Inflammatory macrophage (primary cell): ENCODE data around the gene HAVCR1.
"Not testable (repeated sequence)": the region's sequence is repeated elsewhere in the genome, so short reads cannot be mapped to it uniquely, and the experiment has no call there.

Experiments used
- DNase-seq, 2 donors: peaks; one replicate each; pipeline ENCODE4 v3.0.0-alpha.2; 2020 to 2022
- total RNA-seq, 18 experiments: gene quantifications; one replicate each; lab custom pipeline; 2026; ENCODE audit warnings: mixed read lengths in 6 of 18, inconsistent platforms in 2 of 18; lab: John Stamatoyannopoulos, UW

The HAVCR1 gene
- 1.2 to 8.6 (median 2.2) reads per million in 18 experiments for total RNA-seq

DNA sequence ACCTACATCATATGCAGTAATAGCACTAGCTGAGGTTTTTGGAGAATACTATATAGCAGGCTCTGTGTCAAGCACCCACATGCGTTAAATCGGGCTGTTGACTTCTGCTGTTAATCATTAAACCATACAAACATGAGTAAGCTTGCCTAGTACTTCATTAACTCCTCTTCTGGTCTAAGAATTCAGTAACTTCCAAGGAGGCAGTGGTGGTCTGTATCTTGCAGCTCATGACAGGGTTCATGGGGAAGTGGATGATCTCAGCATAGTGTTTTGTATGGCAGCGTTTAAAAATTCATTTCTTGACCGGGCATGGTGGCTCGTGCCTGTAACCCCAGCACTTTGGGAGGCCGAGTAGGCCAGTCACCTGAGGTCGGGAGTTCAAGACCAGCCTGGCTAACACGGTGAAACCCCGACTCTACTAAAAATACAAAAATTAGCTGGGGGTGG, at the start of gene HAVCR1:
Gene HAVCR1 (minus strand): TSS at position 24 of the 447 bp plus-strand sequence. CDS start 1,173 bp downstream, outside the sequence.
- DNase-seq = no peak

- peak in 1 of 2 donors; percentile 51 for DNase-seq
Observed at GRCh38 chr5:157107508-157107907, 48.6 kb upstream of the HAVCR1 start.

- peak; percentile 88 to 89 for DNase-seq
Observed at GRCh38 chr5:157106630-157107461, 47.9 kb upstream of the HAVCR1 start.

DNA sequence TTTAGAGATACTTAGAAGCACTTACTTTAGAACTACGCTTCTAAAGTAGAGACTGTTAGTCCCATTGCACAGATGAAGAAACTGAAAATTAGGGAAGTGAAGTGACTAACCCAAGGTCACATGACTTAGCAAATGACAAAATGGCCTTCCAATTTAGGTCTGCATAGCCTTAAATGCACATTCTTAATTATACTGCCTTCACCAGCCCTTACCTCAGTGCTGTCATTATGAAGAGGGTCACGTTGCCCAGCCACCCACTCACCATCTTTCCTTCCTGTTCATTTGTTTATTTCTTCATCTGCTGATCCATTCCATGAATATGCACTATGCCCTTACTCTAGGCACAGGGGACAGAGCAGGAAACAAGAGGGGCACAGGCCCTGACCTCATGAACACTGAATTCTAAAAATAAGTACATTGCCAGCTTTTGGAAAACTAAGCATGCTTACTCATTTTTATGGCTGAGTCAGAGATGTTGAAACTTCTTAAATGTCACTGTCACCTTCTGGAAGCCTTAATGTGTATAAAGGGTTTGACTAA, 41.3 kb upstream of the HAVCR1 start:
- DNase-seq = peak; percentile 89 to 91

DNA sequence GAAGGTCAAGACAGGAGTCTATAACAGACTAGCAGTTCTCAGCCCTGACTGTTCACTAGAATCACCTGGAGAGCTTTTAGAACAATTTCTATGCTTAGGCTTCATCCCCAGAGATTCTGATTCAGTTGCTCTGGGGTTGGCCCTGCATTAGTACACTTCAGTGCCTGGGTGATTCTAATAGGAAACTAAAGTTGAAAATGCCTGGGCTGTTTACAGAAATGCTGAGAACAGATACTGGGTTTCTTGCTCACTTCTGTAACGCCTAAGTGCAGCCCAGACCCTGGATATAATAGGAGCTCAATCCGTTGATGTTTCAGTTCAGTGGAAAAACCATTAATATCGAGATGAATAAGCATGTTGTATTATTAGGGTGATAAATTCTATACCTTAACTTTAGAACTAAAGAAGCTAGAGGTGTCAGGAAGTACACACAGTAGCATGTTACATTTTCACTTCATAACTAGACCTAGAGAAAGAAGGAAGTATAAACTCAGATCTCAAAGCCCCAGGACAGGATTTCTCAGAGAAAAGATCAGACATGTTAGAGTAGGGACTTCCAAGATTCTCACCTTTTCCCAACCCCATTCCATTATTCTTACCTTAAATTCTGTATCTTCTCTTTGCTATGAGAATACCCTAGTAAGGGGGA, 29.6 kb upstream of the HAVCR1 start:
- DNase-seq = no peak

GRCh38 chr5:157086751-157087359, 27.9 kb upstream of the HAVCR1 start:
- no peak for DNase-seq

GRCh38 chr5:157085930-157086329, 27.0 kb upstream of the HAVCR1 start:
- DNase-seq = peak in 1 of 2 donors; percentile 36

GRCh38 chr5:157080286-157080685, 21.4 kb upstream of the HAVCR1 start:
- DNase-seq = peak in 1 of 2 donors; percentile 56

GRCh38 chr5:157076558-157076957, 17.6 kb upstream of the HAVCR1 start:
- peak; percentile 41 to 50 for DNase-seq

GRCh38 chr5:157072508-157072907, 13.6 kb upstream of the HAVCR1 start:
- DNase-seq = no peak

DNA sequence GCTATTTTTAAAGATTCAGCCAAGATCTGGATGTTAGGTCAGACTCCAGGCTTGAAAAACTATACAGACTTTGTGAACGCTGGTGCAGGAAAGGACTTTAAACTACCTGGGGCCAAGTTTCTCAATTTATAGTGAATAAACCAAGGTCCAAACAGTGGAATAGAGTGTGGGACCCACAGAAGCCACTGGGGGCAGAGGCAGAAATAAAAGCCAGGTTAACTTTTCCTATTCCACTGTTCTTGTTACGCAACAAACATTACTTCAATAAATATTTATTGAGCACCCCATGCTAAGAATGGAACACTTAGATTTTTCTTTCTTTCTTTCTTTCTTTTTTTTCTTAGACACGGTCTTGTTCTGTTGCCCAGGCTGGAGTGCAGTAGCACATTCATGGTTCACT, 11.0 kb upstream of the HAVCR1 start:
- DNase-seq = no peak

DNA sequence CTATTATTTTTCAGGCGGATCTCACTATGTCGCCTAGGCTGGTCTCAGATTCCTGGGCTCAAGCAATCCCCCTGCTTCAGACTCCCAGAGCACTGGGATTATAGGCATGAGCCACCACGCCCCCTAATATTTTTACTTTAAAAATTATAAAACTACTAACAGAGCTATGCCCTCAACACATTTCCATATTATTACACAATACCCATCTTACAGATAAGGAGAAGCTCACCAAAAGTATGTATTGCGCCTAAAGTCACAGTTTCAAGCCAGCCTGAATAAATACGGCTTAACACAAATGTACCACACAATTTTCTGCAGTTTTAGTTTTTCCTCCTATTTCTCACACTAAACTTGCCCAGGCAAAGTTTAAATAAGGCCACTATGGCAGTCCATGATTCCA, 9.9 kb upstream of the HAVCR1 start:
- no peak for DNase-seq

DNA sequence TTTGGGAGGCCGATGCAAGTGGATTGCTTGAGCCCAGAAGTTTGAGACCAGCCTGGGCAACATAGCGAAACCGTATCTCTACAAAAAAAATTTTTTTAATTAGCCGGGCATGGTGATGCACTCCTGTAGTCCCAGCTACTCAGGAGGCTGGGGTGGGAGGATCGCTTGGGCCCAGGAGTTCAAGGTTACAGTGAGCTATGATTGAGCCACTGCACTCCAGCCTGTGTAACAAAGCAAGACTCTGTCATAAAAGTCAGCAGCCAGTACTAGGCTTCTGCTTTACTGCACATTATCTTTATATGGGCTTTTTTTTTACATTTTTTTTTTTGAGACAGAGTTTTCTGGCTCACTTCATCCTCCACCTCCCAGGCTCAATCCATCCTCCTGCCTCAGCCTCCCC, 9.4 kb upstream of the HAVCR1 start:
- DNase-seq = no peak

DNA sequence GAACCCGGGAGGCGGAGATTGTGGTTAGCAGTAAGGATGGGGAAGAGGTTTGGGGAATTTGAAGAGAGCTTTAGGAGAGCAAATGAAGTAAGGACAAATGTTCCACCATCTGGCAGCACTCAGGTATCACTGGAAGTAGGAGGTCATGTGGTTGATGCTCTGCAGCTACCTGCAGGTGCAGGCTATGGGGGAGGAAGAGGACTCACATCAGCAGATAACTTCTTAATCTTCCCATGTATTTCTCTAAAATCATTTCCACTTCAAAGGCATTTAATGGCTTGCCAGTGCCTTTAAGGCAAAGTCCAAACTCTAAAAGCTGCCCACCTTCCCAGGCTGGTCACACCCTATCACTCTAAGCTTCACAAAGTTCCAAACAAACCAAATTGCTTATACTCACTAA, 8.1 kb upstream of the HAVCR1 start:
- DNase-seq = no peak

GRCh38 chr5:157066080-157066479, 7.2 kb upstream of the HAVCR1 start:
- no peak for DNase-seq

DNA sequence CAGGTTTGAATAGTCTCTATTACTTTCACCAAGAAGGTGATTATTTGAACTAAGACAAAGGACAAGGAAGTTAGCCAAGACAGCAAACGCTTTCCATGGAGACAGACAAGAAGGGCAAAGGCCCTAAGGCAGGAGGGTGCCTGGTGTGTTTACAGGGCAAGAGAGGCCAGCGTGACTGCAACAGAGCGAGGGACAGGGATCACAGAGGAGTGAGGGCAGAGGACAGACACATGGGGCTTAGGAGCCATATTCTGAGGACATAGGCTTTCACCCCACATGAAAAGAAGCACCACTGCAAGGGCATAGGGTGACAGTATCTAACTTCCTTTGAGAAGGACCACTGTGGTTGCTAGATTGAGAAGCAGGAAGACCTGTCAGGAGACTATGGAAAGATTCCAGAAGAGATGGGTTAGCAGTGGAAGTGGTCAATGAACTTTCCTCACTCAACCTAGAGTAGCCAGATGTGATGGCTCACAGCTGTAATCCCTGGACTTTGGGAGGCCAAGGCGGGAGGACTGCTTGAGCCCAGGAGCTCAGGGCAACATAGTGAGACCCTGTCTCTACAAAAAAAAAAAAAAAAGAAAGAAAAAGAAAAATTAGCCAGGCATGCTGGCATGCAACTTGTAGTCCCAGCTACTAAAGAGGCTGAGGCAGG, 5.0 kb upstream of the HAVCR1 start:
- no peak for DNase-seq

GRCh38 chr5:157059891-157060290, 975 bp upstream of the HAVCR1 start:
- DNase-seq = no peak

- DNase-seq = no peak
Observed at GRCh38 chr5:157057459-157058370, 1.2 kb downstream of the HAVCR1 start.

DNA sequence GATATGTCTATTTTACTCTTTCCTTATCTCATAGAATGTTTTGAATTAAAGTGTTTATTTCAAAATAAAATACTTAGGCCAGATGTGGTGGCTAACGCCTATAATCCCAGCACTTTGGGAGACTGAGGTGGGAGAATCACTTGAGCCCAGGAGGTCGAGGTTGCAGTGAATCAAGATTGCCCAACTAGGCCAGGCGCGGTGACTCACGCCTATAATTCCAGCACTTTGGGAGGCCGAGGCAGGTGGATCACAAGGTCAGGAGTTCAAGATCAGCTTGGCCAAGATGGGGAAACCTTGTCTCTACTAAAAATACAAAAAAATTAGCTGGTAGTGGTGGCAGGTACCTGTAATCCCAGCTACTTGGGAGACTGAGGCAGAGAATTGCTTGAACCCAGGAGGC, 2.1 kb downstream of the HAVCR1 start:
- DNase-seq = not testable (repeated sequence)

- DNase-seq = no peak
Observed at GRCh38 chr5:157051604-157052245, 7.2 kb downstream of the HAVCR1 start.

DNA sequence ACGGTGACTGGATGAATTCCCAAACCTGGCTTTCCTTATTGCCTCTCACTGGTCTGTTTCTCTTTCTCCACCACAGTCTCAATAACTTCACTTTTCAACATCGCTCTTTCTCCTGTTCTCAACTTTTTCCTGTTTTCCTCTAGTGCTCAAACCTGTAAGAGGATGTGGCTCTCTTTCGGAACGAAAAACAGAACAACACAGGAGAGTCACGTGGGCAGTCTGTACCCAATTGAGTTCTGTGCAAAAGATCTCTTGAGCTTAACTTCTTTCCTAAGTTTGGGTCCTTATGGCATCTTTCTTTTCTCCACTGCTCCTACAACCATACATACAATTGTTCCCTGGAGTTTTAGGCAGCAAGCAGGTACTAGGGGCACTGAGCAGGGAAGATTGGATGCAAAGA, 8.9 kb downstream of the HAVCR1 start:
- DNase-seq = no peak
